Neutrophil (primary cell): ENCODE data around the gene MAPK4.

Experiments
- H3K27ac ChIP-seq: fragments of 200-600 bp; sonication (generic); 2 replicates; pipeline ENCODE4 v1.5.1; 2016; ENCODE audit warnings: mild to moderate bottlenecking, moderate library complexity
- H3K27me3 ChIP-seq: fragments of 200-600 bp; sonication (generic); 2 replicates; pipeline ENCODE4 v1.6.0; 2016; ENCODE audit warnings: mild to moderate bottlenecking
- H3K36me3 ChIP-seq: fragments of 200-600 bp; sonication (generic); 2 replicates; pipeline ENCODE4 v1.5.1; 2017
- H3K4me1 ChIP-seq, 2 experiments: fragments of 200-600 bp in 1 of 2; sonication (generic) in 1 of 2; 1 replicate in 1 of 2; 2 replicates in 1 of 2; pipeline versions ENCODE4 v1.5.1 to v1.6.1; 2013 to 2016; ENCODE audit warnings: low read depth in 1 of 2, low read length in 1 of 2, mild to moderate bottlenecking in 1 of 2, moderate library complexity in 1 of 2; ENCODE audit not compliant: control insufficient read depth in 1 of 2, insufficient read depth in 1 of 2
- H3K4me3 ChIP-seq, 2 experiments: fragments of 200-600 bp in 1 of 2; sonication (generic) in 1 of 2; 1 replicate in 1 of 2; 2 replicates in 1 of 2; pipeline ENCODE4 v1.5.1; 2013 to 2016; ENCODE audit warnings: low read depth in 1 of 2, low read length in 1 of 2, mild to moderate bottlenecking in 1 of 2, moderate library complexity in 1 of 2
- H3K9me3 ChIP-seq: fragments of 200-600 bp; sonication (generic); 2 replicates; pipeline ENCODE4 v1.5.1; 2016
- CTCF ChIP-seq: fragments of 200-600 bp; sonication (generic); IDR thresholded peaks from 2 replicates; pipeline ENCODE4 v1.5.1; 2016; ENCODE audit warnings: antibody characterized with exemption

Gene MAPK4

DNA sequence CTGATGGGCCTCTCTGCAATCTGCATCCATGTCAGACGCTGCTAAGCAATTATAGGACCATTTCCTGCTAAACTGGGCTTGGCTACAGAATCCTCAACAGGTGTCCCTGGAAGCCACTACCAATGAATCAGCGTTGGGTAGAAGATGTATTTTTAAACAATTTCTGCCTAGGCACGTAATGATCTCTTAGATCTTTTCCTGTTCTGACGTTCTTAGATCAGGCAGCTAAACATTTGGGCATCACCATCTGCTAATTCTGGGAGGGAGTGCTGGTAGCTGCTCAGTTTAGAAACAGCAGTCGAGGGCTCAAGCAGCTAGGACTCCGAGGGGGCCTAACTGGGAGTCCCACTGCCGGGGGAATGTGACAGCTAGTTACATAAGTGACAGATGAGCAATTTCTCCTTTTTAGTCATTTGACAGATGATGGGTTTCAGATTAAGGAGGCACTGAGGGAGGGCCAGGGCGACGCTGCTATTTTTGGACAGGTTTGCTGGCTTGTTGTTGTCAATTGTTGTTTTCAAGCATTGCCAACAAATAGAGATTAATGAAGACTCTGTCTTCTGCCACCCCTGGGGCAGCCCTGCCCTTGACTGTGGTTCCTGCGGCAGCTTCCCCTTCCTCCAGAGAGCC is 167.2 kb downstream of the MAPK4 start:
- no peaks in the 10 kb centered on the region for H3K4me1 ChIP-seq
- H3K27ac ChIP-seq: no peak overlapping the region
- TF ChIP-seq CTCF: no peak
- H3K4me3 ChIP-seq: no peak overlapping the region
- H3K9me3 ChIP-seq: no peaks in the 10 kb centered on the region
- no peaks in the 10 kb centered on the region for H3K36me3 ChIP-seq
- H3K27me3 ChIP-seq: peaks cover 13% of the 10 kb centered on the region

DNA sequence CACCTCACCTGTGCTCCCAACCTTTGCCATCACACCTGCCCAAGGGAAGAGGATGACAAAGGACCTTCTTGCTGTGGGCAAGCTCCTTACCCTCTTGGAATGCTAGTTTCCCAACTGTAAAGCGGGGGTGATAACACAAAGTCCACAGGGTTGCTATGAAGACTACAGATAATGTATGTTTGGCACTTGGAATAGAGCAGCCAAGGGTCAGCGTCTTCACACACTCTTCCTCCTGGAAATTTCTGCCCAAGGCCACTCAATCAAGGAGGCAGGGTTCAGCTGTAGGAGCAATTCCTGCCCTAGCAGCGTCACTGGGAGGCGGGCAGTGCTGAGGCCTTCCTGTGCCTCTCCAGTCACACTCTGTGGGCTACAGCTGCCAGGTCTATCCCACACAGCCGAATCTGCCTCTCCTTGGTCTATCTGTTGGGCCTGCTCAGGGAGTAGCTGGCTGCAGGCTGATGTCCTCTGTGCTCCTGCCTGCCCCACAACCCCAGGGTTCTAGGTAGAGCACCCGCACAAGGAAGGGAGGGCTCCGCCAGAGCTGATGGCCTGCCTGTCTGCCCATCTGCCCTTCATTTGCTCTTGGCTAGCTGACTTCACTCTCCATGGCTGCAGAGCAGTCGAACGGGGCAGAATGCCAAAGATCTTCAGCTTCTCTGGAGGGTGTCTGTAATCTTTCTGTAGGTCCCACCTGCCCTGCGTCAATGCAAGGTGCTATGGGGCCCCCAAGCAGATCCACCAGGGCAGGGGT is 168.0 kb downstream of the MAPK4 start:
- Histone ChIP-seq H3K9me3 (no peaks in the 10 kb centered on the region), H3K4me1 (no peaks in the 10 kb centered on the region)
- no peak for TF ChIP-seq CTCF

DNA sequence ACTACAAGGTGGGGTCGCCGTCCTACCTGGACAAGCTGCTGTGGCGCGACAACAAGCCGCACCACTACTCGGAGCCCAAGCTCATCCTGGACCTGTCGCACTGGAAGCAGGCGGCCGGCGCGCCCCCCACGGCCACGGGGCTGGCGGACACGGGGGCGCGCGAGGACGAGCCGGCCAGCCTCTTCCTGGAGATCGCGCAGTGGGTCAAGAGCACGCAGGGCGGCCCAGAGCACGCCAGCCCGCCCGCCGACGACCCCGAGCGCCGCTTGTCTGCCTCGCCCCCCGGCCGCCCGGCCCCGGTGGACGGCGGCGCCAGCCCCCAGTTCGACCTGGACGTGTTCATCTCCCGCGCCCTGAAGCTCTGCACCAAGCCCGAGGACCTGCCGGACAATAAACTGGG is 169.5 kb downstream of the MAPK4 start:
- Histone ChIP-seq H3K4me3 (no peak overlapping the region), H3K36me3 (no peaks in the 10 kb centered on the region), H3K27ac (no peak overlapping the region), H3K27me3 (peaks cover 13% of the 10 kb centered on the region), H3K4me1 (no peaks in the 10 kb centered on the region), H3K9me3 (no peaks in the 10 kb centered on the region)
- TF ChIP-seq CTCF: no peak

More for the DNA sequence above, 168.0 kb downstream of the MAPK4 start:
- peaks cover 13% of the 10 kb centered on the region for H3K27me3 ChIP-seq
- H3K4me3 ChIP-seq: no peak overlapping the region
- no peaks in the 10 kb centered on the region for H3K36me3 ChIP-seq
- no peak overlapping the region for H3K27ac ChIP-seq

DNA sequence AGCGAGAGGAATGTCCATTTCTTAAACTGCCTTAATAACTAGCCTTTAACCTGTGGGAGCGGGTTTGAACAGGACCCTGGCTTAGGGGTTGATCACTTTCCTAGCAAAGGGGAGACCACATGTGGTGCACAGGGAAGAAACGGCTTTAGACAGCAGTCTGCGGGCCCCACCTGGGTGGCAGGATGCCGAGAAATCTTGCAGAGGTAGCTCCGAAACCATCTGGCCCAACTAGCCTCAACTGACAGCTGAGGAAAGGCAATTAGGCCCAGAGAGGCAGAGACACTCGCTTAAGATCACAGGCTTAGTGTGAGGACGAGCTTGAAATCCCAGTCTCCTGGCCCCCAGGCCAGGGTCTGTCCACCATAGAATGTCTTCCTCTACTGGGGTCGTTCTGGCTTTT is 170.1 kb downstream of the MAPK4 start:
- Histone ChIP-seq H3K4me3 (no peak overlapping the region), H3K27ac (no peak overlapping the region), H3K9me3 (no peaks in the 10 kb centered on the region), H3K36me3 (no peaks in the 10 kb centered on the region), H3K4me1 (no peaks in the 10 kb centered on the region), H3K27me3 (peaks cover 13% of the 10 kb centered on the region)
- no peak for TF ChIP-seq CTCF

DNA sequence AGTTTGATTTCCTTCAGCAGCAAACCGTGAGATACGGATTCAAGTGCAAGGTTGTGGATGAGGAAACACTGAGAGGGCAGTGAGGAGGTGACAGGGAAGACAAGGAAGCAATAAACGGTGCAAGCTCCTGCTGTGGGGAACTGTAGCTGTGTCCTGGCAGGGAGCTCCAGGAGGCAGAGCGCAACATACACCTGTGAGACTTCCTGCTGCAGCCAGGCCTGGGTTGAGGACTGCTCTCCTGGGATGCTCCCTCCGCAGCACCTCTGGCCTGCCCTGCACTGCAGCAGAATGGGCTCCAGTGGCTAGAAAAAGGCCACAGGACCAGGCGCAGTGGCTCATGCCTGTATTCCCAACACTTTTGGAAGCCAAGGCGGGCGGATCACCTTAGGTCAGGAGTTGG is 174.5 kb downstream of the MAPK4 start:
- no peak for TF ChIP-seq CTCF
- no peaks in the 10 kb centered on the region for H3K4me1 ChIP-seq
- H3K27ac ChIP-seq: no peak overlapping the region
- no peak overlapping the region for H3K4me3 ChIP-seq
- no peaks in the 10 kb centered on the region for H3K9me3 ChIP-seq
- no peaks in the 10 kb centered on the region for H3K36me3 ChIP-seq
- no peaks in the 10 kb centered on the region for H3K27me3 ChIP-seq
